ENCODE results near the gene RAD18.

DNA sequence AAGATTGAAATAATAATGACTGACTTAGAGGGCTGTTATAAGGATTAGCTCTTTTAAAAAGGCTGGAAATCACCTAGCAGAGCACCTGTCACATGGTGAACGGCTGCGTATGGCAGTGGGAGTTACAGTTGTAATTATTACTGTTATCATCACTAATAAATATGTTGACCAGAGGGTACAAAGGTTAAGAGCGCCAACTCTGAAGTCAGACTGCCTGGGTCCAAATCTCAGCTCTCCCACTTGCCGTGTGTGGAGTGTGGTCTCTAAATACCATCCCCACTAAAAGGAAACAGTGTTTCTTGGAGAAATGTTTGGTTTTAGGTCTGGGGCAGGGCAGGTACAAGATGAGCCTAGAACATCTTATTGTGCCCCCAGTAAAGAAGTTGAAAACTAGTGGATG, 6.0 kb upstream of the RAD18 start:
- TF ChIP-seq CSDC2 (CRISPR knock-in tag; IDR thresholded peaks at IDR 0.05), result no peak
- no peak for TF ChIP-seq ESRRG (CRISPR knock-in tag; IDR thresholded peaks at IDR 0.05)
- no peak for TF ChIP-seq ZNF565 (CRISPR knock-in tag; conservative IDR thresholded peaks at IDR 0.05; ENCODE audit: low read depth)
- no peak for TF ChIP-seq GLIS3 (CRISPR knock-in tag; IDR thresholded peaks at IDR 0.05)
- TF ChIP-seq, protein P1, sequence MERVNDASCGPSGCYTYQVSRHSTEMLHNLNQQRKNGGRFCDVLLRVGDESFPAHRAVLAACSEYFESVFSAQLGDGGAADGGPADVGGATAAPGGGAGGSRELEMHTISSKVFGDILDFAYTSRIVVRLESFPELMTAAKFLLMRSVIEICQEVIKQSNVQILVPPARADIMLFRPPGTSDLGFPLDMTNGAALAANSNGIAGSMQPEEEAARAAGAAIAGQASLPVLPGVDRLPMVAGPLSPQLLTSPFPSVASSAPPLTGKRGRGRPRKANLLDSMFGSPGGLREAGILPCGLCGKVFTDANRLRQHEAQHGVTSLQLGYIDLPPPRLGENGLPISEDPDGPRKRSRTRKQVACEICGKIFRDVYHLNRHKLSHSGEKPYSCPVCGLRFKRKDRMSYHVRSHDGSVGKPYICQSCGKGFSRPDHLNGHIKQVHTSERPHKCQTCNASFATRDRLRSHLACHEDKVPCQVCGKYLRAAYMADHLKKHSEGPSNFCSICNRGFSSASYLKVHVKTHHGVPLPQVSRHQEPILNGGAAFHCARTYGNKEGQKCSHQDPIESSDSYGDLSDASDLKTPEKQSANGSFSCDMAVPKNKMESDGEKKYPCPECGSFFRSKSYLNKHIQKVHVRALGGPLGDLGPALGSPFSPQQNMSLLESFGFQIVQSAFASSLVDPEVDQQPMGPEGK (CRISPR knock-in tag; IDR thresholded peaks at IDR 0.05; ENCODE audit: borderline replicate concordance), result no peak
- no peak for TF ChIP-seq ZFP3 (CRISPR knock-in tag; IDR thresholded peaks at IDR 0.05)
- TF ChIP-seq ZC3H10 (CRISPR knock-in tag; IDR thresholded peaks at IDR 0.05), result no peak
- TF ChIP-seq, protein P2, sequence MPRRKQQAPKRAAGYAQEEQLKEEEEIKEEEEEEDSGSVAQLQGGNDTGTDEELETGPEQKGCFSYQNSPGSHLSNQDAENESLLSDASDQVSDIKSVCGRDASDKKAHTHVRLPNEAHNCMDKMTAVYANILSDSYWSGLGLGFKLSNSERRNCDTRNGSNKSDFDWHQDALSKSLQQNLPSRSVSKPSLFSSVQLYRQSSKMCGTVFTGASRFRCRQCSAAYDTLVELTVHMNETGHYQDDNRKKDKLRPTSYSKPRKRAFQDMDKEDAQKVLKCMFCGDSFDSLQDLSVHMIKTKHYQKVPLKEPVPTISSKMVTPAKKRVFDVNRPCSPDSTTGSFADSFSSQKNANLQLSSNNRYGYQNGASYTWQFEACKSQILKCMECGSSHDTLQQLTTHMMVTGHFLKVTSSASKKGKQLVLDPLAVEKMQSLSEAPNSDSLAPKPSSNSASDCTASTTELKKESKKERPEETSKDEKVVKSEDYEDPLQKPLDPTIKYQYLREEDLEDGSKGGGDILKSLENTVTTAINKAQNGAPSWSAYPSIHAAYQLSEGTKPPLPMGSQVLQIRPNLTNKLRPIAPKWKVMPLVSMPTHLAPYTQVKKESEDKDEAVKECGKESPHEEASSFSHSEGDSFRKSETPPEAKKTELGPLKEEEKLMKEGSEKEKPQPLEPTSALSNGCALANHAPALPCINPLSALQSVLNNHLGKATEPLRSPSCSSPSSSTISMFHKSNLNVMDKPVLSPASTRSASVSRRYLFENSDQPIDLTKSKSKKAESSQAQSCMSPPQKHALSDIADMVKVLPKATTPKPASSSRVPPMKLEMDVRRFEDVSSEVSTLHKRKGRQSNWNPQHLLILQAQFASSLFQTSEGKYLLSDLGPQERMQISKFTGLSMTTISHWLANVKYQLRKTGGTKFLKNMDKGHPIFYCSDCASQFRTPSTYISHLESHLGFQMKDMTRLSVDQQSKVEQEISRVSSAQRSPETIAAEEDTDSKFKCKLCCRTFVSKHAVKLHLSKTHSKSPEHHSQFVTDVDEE (CRISPR knock-in tag; IDR thresholded peaks at IDR 0.05), result no peak
- TF ChIP-seq TOX (CRISPR knock-in tag; IDR thresholded peaks at IDR 0.05; ENCODE audit: borderline replicate concordance), result no peak
- TF ChIP-seq, protein P3, sequence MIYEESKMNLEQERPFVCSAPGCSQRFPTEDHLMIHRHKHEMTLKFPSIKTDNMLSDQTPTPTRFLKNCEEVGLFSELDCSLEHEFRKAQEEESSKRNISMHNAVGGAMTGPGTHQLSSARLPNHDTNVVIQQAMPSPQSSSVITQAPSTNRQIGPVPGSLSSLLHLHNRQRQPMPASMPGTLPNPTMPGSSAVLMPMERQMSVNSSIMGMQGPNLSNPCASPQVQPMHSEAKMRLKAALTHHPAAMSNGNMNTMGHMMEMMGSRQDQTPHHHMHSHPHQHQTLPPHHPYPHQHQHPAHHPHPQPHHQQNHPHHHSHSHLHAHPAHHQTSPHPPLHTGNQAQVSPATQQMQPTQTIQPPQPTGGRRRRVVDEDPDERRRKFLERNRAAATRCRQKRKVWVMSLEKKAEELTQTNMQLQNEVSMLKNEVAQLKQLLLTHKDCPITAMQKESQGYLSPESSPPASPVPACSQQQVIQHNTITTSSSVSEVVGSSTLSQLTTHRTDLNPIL (CRISPR knock-in tag; IDR thresholded peaks at IDR 0.05; ENCODE audit: low read depth), result no peak
- TF ChIP-seq, protein P4, sequence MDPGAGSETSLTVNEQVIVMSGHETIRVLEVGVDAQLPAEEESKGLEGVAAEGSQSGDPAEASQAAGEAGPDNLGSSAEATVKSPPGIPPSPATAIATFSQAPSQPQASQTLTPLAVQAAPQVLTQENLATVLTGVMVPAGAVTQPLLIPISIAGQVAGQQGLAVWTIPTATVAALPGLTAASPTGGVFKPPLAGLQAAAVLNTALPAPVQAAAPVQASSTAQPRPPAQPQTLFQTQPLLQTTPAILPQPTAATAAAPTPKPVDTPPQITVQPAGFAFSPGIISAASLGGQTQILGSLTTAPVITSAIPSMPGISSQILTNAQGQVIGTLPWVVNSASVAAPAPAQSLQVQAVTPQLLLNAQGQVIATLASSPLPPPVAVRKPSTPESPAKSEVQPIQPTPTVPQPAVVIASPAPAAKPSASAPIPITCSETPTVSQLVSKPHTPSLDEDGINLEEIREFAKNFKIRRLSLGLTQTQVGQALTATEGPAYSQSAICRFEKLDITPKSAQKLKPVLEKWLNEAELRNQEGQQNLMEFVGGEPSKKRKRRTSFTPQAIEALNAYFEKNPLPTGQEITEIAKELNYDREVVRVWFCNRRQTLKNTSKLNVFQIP (CRISPR knock-in tag; IDR thresholded peaks at IDR 0.05; ENCODE audit: borderline replicate concordance, low read depth), result no peak

Data from SK-N-SH treated with all-trans-retinoic acid at 6 μM for 48 hours (cell line).